NCI-H748 (cell line): Measurements from ENCODE around the gene ATP23.
A peak's percentile ranks its signal among the peaks of the same experiment; 100 is the strongest.

Experiments used
- DNase-seq: peaks from one replicate; lab custom pipeline; 2025; ENCODE audit not compliant: unreplicated experiment; lab: John Stamatoyannopoulos, UW

The ATP23 gene

GRCh38 chr12:57907281-57907680, 34.1 kb upstream of the ATP23 start:
- no peak for DNase-seq

GRCh38 chr12:57908511-57908910, 32.9 kb upstream of the ATP23 start:
- no peak for DNase-seq

DNA sequence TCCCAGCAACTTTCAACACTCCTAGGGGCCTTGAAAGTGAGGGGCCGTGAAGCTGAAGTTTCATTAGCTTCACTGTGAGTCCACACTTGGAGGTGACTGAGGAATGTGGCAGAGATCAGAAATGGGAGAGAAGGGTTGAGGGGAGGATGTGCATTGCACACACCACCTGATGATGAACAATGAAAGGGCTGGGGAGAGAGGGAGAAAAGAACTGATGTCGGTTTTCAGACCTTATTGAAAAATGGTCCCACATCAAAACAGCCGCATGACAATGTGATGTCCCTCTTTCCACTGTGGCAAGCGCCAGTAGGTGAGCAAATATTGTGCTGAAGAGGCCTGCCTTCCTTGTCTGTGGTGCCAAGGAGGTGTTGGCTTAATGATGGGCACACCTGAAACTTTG, 32.3 kb upstream of the ATP23 start:
- DNase-seq, result no peak

DNA sequence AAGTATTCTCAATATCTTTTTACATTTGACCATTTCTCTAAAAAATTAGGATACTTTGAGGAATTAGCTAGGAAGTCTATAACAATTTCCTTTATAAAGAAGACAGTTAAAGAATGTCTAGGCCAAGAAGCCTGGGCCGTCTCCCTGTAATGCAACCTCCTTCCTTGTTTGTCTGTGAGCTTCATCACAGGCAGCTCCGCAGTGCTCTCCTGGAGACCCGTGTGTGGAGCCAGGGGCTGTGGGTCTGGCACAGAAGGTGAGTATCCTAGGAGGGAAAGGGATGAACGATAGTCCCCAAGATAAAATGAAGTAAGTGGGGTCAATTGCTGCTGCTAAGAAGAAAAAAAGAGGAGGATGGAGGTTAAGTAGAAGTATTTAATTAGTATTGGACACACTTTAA, 31.8 kb upstream of the ATP23 start:
- no peak for DNase-seq

DNA sequence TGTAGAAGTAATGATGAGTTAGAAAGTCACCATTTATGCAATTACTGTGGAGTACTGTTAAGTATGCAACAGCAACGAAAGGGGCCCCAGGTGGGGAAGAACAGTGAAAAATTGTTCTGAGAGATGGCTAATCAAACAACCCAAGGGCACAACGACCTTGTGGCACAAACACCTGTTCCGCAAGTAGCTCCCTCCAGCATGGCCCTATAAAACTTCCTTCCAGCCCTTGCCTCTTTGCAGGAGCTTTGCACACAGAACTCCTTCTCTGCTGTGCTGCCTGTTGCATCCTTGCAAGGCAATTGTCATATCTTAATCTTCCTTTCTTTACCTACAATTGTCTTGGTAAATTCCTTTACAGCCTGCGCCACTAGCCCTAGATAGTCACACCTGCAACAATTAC, 23.2 kb upstream of the ATP23 start:
- no peak for DNase-seq

- peak; percentile 3 for DNase-seq
Measured at GRCh38 chr12:57927086-57927485, 14.3 kb upstream of the ATP23 start.

GRCh38 chr12:57929092-57929830, 12.1 kb upstream of the ATP23 start:
- DNase-seq, result no peak

DNA sequence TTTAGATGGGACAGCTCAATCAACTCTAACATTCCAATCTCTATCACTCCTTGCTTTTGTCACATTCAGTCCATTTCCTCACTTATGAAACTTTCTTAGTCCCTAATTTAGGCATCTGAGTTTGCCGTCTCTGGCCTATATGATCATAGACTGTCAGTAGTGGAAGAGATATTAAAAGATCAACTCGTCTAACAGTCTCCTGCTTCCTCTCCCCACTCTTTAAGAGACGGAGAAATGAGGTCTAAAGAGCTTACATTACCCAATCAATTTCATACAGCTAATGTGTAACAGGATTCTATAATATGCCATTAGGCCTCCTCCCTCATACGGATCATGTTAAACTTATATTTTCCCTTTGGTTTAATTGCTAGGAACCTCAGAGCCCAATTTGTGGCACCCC, 6.5 kb upstream of the ATP23 start:
- no peak for DNase-seq

DNA sequence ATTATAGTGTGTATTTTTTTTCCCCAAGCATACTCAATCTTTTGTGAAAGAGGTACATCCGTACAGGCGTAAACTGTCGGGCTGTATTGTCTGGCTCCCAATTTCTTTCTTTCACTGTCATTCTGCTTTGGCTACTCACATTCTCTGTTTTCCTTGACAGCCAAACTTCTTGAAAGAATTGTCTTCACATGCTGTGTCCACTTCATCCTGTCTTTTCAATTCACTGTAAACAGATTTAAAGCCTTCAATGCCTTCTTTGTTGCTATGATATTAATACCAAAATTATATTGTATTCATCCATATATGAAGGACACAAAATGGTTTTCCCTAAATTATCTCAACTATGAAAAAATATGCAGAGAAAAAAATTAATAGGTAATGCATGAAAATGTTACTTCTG, 6.0 kb upstream of the ATP23 start:
- no peak for DNase-seq

- DNase-seq, result peak; percentile 97
Measured at GRCh38 chr12:57935839-57936512, 5.4 kb upstream of the ATP23 start.

- DNase-seq, result no peak
Measured at GRCh38 chr12:57936513-57936883, 4.9 kb upstream of the ATP23 start.

DNA sequence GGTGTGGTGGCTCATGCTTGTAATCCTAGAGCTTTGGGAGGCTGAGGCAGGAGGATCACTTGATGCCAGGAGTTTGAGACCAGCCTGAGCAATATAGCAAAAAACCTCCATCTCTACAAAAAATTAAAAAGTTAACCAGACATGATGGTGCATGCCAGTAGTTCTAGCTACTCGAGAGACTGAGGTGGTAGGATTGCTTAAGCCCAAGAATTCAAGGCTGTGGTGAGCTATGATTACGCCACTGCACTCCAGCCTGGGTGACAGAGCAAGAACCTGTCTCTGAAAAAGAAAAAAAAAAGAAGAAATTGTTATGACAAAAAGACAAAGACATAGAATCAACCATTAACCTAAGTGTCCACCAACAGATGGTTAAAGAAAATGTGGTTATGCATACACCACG, 2.1 kb upstream of the ATP23 start:
- no peak for DNase-seq

GRCh38 chr12:57940052-57940914, 1.1 kb upstream of the ATP23 start:
- peak; percentile 51 for DNase-seq

GRCh38 chr12:57940915-57941164, 527 bp upstream of the ATP23 start:
- DNase-seq, result no peak

DNA sequence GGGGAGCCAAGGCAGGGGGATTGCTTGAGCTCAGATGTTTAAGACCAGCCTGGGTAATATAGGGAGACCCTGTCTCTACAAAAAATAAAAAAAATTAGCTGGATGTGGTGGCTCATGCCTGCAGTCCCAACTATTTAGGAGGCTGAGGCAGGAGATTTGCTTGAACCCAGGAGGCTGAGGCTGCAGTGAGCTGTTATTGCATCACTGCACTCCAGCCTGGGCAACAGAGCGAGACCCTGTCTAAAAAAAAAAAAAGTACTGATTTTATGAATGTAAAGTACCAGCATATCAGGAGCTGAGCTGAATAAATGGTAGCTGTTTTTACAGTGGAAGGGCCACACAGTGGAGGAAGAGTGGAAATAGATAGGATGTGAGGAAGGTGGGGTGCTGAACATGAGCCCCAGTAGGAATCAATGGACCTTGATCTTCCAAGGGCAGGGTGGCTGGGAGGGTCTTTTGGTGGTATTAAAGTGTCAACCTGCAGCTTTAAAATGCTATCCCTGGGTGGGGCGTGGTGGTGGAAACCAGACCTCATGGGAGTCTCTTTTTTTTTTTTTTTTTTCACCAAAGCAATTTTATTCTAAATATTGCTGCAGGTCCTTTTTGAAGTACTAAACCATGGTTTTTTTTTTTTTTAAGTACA, 2.2 kb downstream of the ATP23 start:
- DNase-seq, result no peak

DNA sequence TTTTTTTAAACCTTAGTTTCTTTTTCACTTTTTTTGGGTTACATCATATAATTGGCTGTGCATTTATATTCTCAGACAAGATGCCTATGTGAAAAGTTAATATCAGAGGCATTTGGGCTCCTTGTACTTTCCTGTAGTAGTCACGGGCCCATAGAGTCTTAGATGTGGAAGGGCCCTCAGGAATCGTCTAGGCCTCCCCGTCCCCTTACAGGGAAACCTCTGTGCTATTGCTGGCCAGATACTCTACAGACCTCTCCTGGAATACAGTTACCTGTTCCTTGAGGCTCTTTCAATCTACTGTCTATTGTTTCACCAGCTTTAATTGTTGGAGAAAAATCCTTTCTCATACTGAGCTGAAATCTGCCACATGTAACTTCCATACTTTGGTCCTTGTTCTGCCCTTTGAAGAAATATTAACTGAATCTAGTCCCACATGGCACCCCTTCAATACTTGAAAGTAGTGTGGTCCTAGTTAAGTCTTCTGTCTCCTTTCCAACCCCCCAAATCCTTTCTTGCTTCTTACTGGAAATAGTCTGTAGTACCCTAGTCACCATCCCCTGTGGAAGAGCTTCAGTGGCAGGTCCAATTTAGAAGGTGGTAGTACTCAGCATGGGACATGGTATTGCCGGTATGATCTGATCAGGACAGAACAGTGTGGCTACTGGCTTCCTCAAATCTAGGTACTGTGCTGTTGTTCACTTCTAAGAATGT, 3.1 kb downstream of the ATP23 start:
- no peak for DNase-seq

DNA sequence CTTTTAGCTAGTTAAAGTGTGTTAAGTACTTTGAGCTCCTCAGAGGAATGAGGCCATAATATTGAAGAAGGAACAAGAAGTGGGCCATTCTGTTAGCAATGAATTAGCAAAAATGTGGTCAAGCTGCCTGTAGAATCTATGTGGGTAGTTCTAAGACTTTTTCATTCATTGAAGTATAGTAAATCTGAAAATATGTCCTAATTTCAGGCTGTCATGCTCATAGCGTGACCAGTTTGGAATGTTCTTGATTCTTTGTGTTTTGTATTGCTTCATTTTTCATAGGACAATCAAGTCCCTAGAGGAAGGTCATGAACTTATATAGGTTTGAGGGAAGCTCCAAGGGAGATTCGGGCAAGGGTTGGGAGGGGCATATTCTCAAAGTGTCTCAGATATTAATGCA, 11.4 kb downstream of the ATP23 start:
- DNase-seq, result no peak

GRCh38 chr12:57954768-57955167, 13.4 kb downstream of the ATP23 start:
- no peak for DNase-seq

DNA sequence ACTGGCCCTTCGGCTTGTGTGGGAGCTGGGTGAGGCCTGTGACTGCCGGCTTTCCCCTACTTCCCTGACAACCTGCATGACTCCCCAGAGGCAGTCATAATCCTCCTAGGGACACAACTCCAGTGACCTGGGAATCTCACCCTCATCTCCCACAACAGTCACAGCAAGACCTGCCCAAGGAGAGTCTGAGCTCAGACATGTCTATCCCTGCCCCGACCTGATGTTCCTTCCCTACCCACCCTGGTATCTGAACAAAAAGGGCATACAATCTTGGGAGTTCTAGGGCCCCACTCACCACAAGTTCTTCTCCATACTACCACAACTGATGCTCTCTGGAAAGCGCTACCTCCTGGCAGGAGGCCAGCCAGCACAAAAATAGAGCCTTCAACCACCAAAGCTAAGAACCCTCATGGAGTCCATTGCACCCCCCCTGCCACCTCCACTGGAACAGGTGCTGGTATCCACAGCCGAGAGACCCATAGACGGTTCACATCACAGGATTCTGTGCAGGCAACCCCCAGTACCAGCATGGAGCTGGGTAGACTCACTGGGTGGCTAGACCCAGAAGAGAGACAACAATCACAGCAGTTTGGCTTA, 16.8 kb downstream of the ATP23 start:
- DNase-seq, result no peak

DNA sequence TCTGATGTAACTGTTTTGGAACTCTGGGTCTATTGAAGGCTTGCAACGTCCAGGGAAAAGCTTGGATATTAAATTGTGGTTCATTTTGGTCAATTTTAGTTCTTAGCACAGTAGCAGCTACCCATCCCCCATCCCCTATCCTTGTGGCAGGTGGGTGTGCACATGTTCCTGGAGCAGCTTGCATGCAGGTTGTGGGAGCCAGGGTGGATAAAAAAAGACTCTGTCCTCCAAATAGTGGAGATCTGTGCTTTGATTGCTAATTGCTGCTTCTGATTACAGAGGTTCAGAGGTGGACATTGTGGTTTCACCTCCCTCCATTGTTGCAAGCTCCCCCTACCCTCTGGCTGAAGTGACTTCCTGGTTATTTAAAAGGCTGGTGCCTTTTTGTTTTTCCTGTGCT, 23.1 kb downstream of the ATP23 start:
- DNase-seq, result no peak

DNA sequence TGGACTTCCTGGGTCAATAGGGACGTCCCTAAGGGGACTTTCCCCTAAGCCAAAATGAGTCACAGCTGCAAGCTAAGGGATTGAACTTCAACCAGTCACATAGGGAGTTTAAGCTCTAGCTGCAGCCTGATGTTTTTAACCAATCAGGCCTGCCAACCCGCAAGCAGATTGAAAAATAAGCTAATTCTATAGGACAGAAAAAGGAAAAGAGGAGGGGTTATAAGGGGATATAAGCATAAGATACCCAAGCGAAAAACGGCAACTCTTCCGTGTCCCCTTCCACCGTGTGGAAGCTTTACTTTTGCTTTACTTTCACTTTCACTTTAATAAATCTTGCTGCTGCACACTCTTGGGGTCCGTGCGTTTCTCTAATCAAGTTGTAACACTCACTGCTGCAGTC, 24.4 kb downstream of the ATP23 start:
- DNase-seq, result no peak
